Measurements from ENCODE around the gene FRMD1.

GRCh38 chr6:168034537-168034936 lies 44.5 kb downstream of the FRMD1 start:
- TF ChIP-seq EZH2 (IDR thresholded peaks at IDR 0.05; ENCODE audit: borderline replicate concordance, low read depth, low read length, severe bottlenecking) (no peak), CTCF (IDR thresholded peaks at IDR 0.05; ENCODE audit: borderline replicate concordance, extremely low read depth, low read length, poor library complexity, severe bottlenecking) (no peak)
